NCI-H446 (cell line): ENCODE data around the gene BST2.
A peak's percentile ranks its signal among the peaks of the same experiment; 100 is the strongest.
"Not testable (repeated sequence)": the region's sequence is repeated elsewhere in the genome, so short reads cannot be mapped to it uniquely, and the experiment has no call there.

Experiments
- DNase-seq, 2 experiments: peaks; one replicate each; lab custom pipeline; 2025; lab: John Stamatoyannopoulos, UW

The BST2 gene

DNA sequence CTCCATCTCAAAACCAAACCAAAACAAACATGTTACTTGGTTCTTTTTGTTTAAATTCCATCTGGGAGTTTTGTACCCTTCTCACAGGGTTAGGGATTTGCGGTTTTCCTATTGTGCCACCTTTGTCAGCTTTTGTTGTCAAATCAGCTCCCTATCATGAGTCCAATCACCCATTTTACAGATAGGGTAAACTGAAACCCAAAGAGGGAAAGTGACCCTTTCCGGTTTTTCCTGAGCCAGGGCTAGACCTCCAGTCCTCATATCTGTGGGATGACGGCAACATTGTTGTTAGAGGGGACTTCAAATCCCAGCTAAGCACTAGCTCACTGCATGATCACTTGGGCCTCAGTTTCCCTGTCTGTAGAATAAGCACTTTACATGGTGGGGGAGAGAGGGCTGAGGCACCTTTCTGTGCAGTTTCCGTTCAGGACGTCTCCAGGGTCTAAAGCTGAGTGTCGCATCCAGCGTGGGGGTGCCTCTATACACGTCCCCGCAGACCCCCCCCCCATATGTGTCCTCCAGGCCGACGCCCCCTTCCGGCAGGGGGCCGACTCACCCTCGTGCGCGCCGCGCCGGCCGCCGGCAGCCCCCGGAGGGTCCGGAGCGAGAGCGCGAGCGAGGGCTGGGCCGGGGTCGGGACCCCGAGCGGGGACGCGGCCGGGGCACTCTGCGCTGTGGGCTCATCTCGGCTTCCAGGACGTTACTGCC, 15.3 kb downstream of the BST2 start:
- no peak for DNase-seq

DNA sequence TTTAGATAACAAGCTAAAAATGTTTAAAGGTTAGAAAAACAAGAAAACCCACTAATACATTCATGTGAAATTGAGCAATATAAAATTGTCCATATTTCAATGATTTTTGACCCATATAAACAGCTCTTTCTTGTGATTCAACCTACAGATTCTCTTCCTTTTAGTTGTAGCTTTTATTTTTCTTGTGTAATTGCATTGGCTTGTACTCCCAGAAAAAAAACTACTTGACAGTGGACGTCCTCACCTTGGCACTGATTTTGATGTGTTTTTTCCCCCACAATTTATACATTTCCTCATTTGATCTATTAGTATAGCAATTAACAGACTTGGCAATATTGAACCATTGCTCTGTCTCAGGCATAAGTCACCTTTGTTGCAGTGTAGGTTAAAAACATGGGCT, 16.1 kb downstream of the BST2 start:
- DNase-seq, result no peak

- DNase-seq, result peak in 1 of 2 experiments; percentile 67
Observed at GRCh38 chr19:17385878-17386611, 19.4 kb downstream of the BST2 start.

GRCh38 chr19:17380426-17381138, 24.8 kb downstream of the BST2 start:
- no peak for DNase-seq

- no peak for DNase-seq
Observed at GRCh38 chr19:17379221-17379631, 26.2 kb downstream of the BST2 start.

DNA sequence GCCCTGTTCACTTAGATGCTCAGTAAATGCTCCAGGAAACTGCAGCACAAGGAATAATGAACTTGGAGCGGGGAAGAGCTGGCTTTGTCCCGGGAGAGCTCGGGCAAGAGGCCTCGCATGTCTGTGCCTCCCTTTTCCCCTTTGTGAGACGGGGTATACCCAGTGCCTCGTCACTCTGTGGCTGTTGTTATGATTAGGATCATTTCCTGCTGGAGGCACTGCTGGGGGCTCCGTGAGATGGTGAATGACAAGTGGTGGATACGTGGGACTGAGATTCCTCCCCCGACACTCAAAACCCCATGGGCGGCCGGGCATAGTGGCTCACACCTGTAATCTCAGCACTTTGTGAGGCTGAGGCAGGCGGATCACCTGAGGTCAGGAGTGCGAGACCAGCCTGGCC, 27.2 kb downstream of the BST2 start:
- DNase-seq, result no peak

- no peak for DNase-seq
Observed at GRCh38 chr19:17376935-17377600, 28.4 kb downstream of the BST2 start, which contains the start of gene PLVAP. Gene PLVAP, minus strand, starts transcription at chr19:17377342. Its CDS starts 54 bp downstream, at chr19:17377288.

GRCh38 chr19:17370026-17370587, 35.3 kb downstream of the BST2 start:
- no peak for DNase-seq

- no peak for DNase-seq
Observed at GRCh38 chr19:17365361-17365760, 40.1 kb downstream of the BST2 start.

GRCh38 chr19:17363852-17364605, 41.4 kb downstream of the BST2 start:
- not testable (repeated sequence) for DNase-seq

- no peak for DNase-seq
Observed at GRCh38 chr19:17359905-17360800, 45.3 kb downstream of the BST2 start.

GRCh38 chr19:17358395-17358794, 47.0 kb downstream of the BST2 start:
- DNase-seq, result no peak

- DNase-seq, result no peak
Observed at GRCh38 chr19:17357724-17358123, 47.7 kb downstream of the BST2 start.

DNA sequence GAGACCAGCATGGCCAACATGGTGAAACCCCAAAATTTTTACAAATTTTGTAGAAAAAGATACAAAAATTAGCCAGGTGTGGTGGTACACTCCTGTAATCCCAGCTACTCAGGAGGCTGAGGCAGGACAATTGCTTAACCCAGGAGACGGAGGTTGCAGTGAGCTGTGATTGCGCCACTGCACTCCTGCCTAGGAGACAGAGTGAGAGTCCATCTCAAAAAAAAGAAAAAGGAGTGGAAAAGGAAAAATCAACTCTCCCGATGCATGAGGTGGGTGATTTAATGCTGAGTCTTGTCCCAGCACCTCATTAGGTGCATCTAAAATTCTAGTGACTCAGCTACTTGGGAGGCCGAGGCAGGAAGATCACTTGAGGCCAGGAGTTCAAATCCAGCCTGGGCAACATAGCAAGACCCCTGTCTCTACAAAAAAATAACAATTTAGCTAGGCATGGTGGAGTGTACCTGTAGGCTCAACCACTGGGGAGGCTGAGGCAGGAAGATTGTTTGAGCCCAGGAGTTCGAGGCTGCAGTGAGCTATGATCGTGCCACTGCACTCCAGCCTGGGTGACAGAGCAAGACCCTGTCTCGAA, 48.3 kb downstream of the BST2 start:
- no peak for DNase-seq

DNA sequence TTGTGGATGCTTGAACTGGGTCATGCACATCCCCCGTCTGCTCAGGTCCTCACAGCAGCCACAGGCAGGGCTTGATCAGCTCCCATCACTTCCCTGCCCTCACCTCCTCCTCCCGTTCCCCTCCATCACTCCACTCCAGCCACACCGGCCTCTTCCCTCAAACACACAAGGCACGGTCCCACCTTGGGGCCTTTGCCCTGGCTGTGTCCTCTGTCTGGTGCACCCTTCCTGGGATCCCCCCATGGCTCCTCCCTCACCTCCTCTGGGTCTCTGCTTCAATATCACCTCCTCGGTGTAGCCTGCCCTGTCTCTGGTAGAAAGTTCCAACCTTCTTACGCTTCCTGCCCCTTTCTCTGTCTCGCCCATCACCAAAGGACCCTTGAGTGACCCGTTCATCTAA, 52.0 kb downstream of the BST2 start:
- no peak for DNase-seq
